Fibroblast of lung (primary cell): ENCODE results near the gene SP5. TPM values are rescaled to one million over a fixed set of nuclear protein-coding genes. Genes with fewer than 3 reads are reported as not detected.

Experiments used
- DNase-seq, 2 donors: peaks; one replicate each; pipeline versions ENCODE4 v3.0.0 to v3.0.0-alpha.2; 2010; ENCODE audit warnings: low read depth in 2 of 2
- H2AFZ ChIP-seq: 2 replicates; pipeline ENCODE4 v1.5.1; 2012; ENCODE audit warnings: low read length, control low read depth, inconsistent platforms
- H3K27ac ChIP-seq: 2 replicates; pipeline ENCODE4 v1.5.1; 2011; ENCODE audit warnings: low read length, control low read depth; ENCODE audit not compliant: insufficient read depth
- H3K27me3 ChIP-seq: 2 replicates; pipeline ENCODE4 v1.5.1; 2011; ENCODE audit warnings: mild to moderate bottlenecking, low read length; ENCODE audit not compliant: control insufficient read depth, insufficient read depth
- H3K36me3 ChIP-seq: 2 replicates; pipeline ENCODE4 v1.5.1; 2011; ENCODE audit warnings: low read length; ENCODE audit not compliant: control insufficient read depth, insufficient read depth
- H3K4me1 ChIP-seq: 2 replicates; pipeline ENCODE4 v1.5.1; 2011; ENCODE audit warnings: low read length; ENCODE audit not compliant: control insufficient read depth, insufficient read depth; ENCODE audit errors: extremely low read depth
- H3K4me2 ChIP-seq: 2 replicates; pipeline ENCODE4 v1.5.1; 2011; ENCODE audit warnings: low read length, control low read depth; ENCODE audit not compliant: insufficient read depth; ENCODE audit errors: extremely low read depth
- H3K4me3 ChIP-seq, 4 experiments: fragments of 200-600 bp in 1 of 4; sonication (generic) in 1 of 4; replicated peaks in 1 of 4; 2 replicates each; pipeline ENCODE4 v1.5.1; 2011 to 2016; ENCODE audit warnings: low read length in 4 of 4, low read depth in 3 of 4, mild to moderate bottlenecking in 3 of 4, control low read depth in 2 of 4, inconsistent platforms in 1 of 4, mixed read lengths in 1 of 4; ENCODE audit not compliant: insufficient read depth in 1 of 4; ENCODE audit errors: control extremely low read depth in 1 of 4
- H3K79me2 ChIP-seq: 2 replicates; pipeline ENCODE4 v1.5.1; 2012; ENCODE audit warnings: mild to moderate bottlenecking, low read length, inconsistent platforms; ENCODE audit not compliant: control insufficient read depth, insufficient read depth
- H3K9ac ChIP-seq: 2 replicates; pipeline ENCODE4 v1.5.1; 2011; ENCODE audit warnings: mild to moderate bottlenecking, low read length, control low read depth; ENCODE audit not compliant: insufficient read depth
- H3K9me3 ChIP-seq: 2 replicates; pipeline ENCODE4 v1.5.1; 2012; ENCODE audit warnings: low read depth, low read length; ENCODE audit not compliant: control insufficient read depth, insufficient read depth
- H4K20me1 ChIP-seq: 2 replicates; pipeline ENCODE4 v1.5.1; 2011; ENCODE audit warnings: low read length; ENCODE audit not compliant: control insufficient read depth, insufficient read depth; ENCODE audit errors: extremely low read depth
- EZH2 ChIP-seq: IDR thresholded peaks from 2 replicates; pipeline ENCODE4 v1.5.1; 2012; ENCODE audit warnings: low read length, control low read depth, mild to moderate bottlenecking; ENCODE audit errors: missing control alignments
- polyA plus RNA-seq, 2 donors: library from polyadenylated mRNA; depleted of rRNA in 1 of 2; stranded (reverse) in 1 of 2; unstranded in 1 of 2; fragments of >200 nt; gene quantifications; 2 replicates each; pipeline ENCODE4 v1.2.1, GENCODE V29; 2011 to 2012; ENCODE audit warnings: missing spikeins in 1 of 2
- total RNA-seq: library from RNA; depleted of rRNA; stranded (reverse); fragments of >200 nt; gene quantifications from 2 replicates; pipeline ENCODE4 v1.2.1, GENCODE V29; 2014
- TF ChIP-seq, protein P1 (sequence below), 2 donors: IDR thresholded peaks in 1 of 2; conservative IDR thresholded peaks in 1 of 2; 1 replicate in 1 of 2; 2 replicates in 1 of 2; pipeline ENCODE4 v1.5.1; 2011 to 2012; ENCODE audit warnings: low read length in 2 of 2, control low read depth in 1 of 2, inconsistent platforms in 1 of 2, low read depth in 1 of 2, mild to moderate bottlenecking in 1 of 2

Gene SP5
- total and polyA plus RNA-seq, 2 donors (not counting 1 experiment from before 2014, with no cell fraction given): under 0.01 TPM; not detected in 1

DNA sequence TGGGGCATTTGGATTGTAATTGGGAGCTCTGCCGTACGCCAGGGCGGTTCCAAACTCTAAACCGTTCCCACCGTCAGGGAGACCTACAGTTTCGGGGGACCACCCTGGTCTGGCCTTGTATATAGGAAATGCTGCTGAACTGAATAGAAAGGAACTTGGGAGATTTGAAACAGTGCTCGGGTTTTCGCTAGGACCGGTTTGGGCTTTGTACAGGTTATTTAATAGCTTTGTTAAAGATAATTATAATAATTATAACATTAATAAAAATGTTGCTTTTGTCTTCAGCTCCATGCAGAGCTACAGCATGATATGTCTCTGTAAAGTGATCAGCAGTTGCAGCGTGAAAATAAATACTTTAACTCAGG, 2.4 kb downstream of the SP5 start:
- H3K27me3 ChIP-seq: peaks cover 51% of the 10 kb centered on the region
- no peak overlapping the region for H3K4me2 ChIP-seq
- TF ChIP-seq EZH2: no peak
- H4K20me1 ChIP-seq: no peaks in the 10 kb centered on the region
- H3K9ac ChIP-seq: no peak overlapping the region
- H3K4me3 ChIP-seq: no peak overlapping the region
- no peak for DNase-seq
- no peak overlapping the region for H3K27ac ChIP-seq
- H3K4me1 ChIP-seq: peaks cover 2% of the 10 kb centered on the region
- H3K79me2 ChIP-seq: no peaks in the 10 kb centered on the region
- no peak overlapping the region for H2AFZ ChIP-seq
- no peaks in the 10 kb centered on the region for H3K9me3 ChIP-seq
- H3K36me3 ChIP-seq: no peaks in the 10 kb centered on the region

DNA sequence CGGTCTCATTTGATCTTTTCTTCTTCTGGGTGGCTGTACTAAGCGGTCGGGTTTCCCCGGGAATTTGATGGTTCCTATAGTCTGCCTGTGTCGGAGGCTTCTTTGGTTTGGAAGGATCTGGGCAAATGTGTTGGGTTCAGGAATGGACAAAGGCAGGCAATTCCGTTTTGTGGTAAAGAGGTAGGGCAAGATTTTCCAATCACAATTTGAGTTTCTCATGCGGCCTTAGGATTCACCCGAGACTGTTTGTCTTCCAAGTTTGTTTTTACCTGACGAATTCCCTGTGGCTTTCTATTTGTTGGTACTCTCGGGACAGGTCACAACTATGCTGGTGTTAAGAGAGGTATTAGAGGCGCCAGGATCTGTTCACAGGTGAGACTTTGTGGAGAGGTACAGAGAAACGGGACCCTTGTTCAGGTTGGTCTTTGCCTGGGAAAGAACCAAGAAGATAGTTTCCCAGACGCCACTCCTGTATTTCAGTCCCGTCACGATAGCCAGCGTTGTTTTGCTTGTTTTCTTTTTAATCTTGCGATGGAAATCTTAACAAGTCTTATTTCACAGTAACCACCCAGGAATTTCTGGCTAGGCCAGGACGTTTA, 3.0 kb downstream of the SP5 start:
- Histone ChIP-seq H3K36me3 (no peaks in the 10 kb centered on the region), H3K9ac (no peak overlapping the region)

DNA sequence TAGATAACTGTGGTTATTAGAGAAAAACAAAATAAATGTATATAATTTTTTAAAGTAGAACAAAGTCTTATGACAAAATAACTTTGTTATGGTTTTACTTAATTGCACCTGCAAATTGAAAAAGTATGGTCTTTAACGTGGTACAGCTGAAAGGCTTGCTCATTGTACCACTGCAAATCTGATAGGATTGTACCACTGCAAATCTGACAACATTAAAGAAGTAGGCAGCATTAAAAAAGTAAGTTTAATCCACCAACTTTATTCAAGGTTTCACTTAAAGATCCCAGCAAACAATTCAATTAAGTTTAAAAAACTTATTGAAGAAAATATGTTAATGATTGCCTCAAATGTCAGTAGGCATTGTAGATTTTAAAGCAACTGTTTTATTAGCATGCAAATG, 4.7 kb downstream of the SP5 start:
- H3K4me2 ChIP-seq: no peak overlapping the region
- H3K27ac ChIP-seq: no peak overlapping the region
- H3K9ac ChIP-seq: no peak overlapping the region
- H3K4me1 ChIP-seq: peaks cover 2% of the 10 kb centered on the region
- DNase-seq: no peak
- peaks cover 29% of the 10 kb centered on the region for H3K27me3 ChIP-seq
- no peak overlapping the region for H3K4me3 ChIP-seq
- H3K9me3 ChIP-seq: no peaks in the 10 kb centered on the region
- no peaks in the 10 kb centered on the region for H3K79me2 ChIP-seq
- no peaks in the 10 kb centered on the region for H3K36me3 ChIP-seq
- no peak overlapping the region for H2AFZ ChIP-seq
- TF ChIP-seq, protein P1, sequence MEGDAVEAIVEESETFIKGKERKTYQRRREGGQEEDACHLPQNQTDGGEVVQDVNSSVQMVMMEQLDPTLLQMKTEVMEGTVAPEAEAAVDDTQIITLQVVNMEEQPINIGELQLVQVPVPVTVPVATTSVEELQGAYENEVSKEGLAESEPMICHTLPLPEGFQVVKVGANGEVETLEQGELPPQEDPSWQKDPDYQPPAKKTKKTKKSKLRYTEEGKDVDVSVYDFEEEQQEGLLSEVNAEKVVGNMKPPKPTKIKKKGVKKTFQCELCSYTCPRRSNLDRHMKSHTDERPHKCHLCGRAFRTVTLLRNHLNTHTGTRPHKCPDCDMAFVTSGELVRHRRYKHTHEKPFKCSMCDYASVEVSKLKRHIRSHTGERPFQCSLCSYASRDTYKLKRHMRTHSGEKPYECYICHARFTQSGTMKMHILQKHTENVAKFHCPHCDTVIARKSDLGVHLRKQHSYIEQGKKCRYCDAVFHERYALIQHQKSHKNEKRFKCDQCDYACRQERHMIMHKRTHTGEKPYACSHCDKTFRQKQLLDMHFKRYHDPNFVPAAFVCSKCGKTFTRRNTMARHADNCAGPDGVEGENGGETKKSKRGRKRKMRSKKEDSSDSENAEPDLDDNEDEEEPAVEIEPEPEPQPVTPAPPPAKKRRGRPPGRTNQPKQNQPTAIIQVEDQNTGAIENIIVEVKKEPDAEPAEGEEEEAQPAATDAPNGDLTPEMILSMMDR (conservative IDR thresholded peaks at IDR 0.05 in 1 of 2, IDR thresholded peaks at IDR 0.05 in 1 of 2; ENCODE audit: low read depth in 1 of 2, low read length in 2 of 2): no peak
- TF ChIP-seq EZH2: no peak
- no peaks in the 10 kb centered on the region for H4K20me1 ChIP-seq

More for the DNA sequence above, 3.0 kb downstream of the SP5 start:
- Histone ChIP-seq H3K4me3 (no peak overlapping the region), H3K9me3 (no peaks in the 10 kb centered on the region), H4K20me1 (no peaks in the 10 kb centered on the region), H3K4me1 (peaks cover 2% of the 10 kb centered on the region), H3K4me2 (no peak overlapping the region), H3K27ac (no peak overlapping the region), H3K79me2 (no peaks in the 10 kb centered on the region), H3K27me3 (peaks cover 46% of the 10 kb centered on the region), H2AFZ (no peak overlapping the region)
- TF ChIP-seq EZH2: no peak
- TF ChIP-seq, protein P1 (conservative IDR thresholded peaks at IDR 0.05 in 1 of 2, IDR thresholded peaks at IDR 0.05 in 1 of 2; ENCODE audit: low read depth in 1 of 2, low read length in 2 of 2): no peak
- no peak for DNase-seq
